LNCaP clone FGC (cell line): Measurements from ENCODE around the gene NUP85.

Experiments
- DNase-seq: peaks from one replicate; pipeline ENCODE4 v3.0.0-alpha.2; 2011; ENCODE audit warnings: low read depth
- H3K4me3 ChIP-seq: 2 replicates; pipeline ENCODE4 v1.5.1; 2011; ENCODE audit warnings: mild to moderate bottlenecking, low read depth, low read length, control low read depth
- CTCF ChIP-seq: IDR thresholded peaks from 2 replicates; pipeline ENCODE4 v1.5.1; 2012; ENCODE audit warnings: mild to moderate bottlenecking; ENCODE audit not compliant: control insufficient read depth, insufficient read depth; ENCODE audit errors: extremely low read depth

NUP85 gene

GRCh38 chr17:75269844-75270217 is 64.4 kb downstream of the NUP85 start:
- no peak for TF ChIP-seq CTCF
- peak overlapping the region; percentile 92 for H3K4me3 ChIP-seq
- DNase-seq, result no peak

GRCh38 chr17:75270218-75270965 is 64.9 kb downstream of the NUP85 start:
- H3K4me3 ChIP-seq, result peak overlapping the region; percentile 92
- no peak for DNase-seq
- TF ChIP-seq CTCF, result peak; percentile 23; the same call in 1 of the 2 replicates

GRCh38 chr17:75270966-75271232 is 65.4 kb downstream of the NUP85 start, which contains the start of gene MIF4GD:
MIF4GD (minus strand) TSS chr17:75271231; CDS start chr17:75270195, 1,036 bp downstream.
- TF ChIP-seq CTCF, result no peak
- peak within 1 kb of the TSS; percentile 92 for H3K4me3 ChIP-seq
- no peak for DNase-seq

- peak overlapping the region; percentile 92 for H3K4me3 ChIP-seq
- DNase-seq, result no peak
- TF ChIP-seq CTCF, result peak; percentile 93
These were observed 65.9 kb downstream of the NUP85 start for GRCh38 chr17:75271233-75271954.

GRCh38 chr17:75271955-75272847 is 66.7 kb downstream of the NUP85 start:
- no peak for TF ChIP-seq CTCF
- H3K4me3 ChIP-seq, result peak overlapping the region; percentile 92
- no peak for DNase-seq

GRCh38 chr17:75272848-75273184 is 67.3 kb downstream of the NUP85 start:
- TF ChIP-seq CTCF, result no peak
- no peak for DNase-seq
- no peak overlapping the region for H3K4me3 ChIP-seq
